H1 (cell line): ENCODE measurements around the gene RFTN2. TPM values are rescaled to one million over a fixed set of nuclear protein-coding genes. Genes with fewer than 3 reads are reported as not detected.

Experiments
- CTCF ChIA-PET: fragments of 300-600 bp; sonication (Branson Sonifier 250); formaldehyde crosslinking; loops from one replicate; lab custom pipeline; 2021; ENCODE audit not compliant: partially characterized antibody; lab: Charles Lee
- POLR2A ChIA-PET: fragments of 300-600 bp; sonication (Branson Sonifier 250); formaldehyde crosslinking; loops from one replicate; lab custom pipeline; 2021; ENCODE audit warnings: inconsistent platforms; ENCODE audit not compliant: partially characterized antibody; lab: Charles Lee
- DNase-seq, 2 experiments: peaks; one replicate each; pipeline versions ENCODE4 v3.0.0 to v3.0.0-alpha.2; 2010 to 2022; ENCODE audit warnings: low spot score in 2 of 2, low read depth in 1 of 2, mixed read lengths in 1 of 2
- FAIRE-seq: peaks from 2 replicates; lab custom pipeline; 2011; peaks lifted over from hg19 to GRCh38; lab: Jason Lieb, UNC
- H2AFZ ChIP-seq: 2 replicates; pipeline ENCODE4 v1.8.1; 2012; ENCODE audit warnings: low read length, inconsistent platforms
- H2AK5ac ChIP-seq: 2 replicates; pipeline ENCODE4 v1.6.1; 2013; ENCODE audit warnings: low read depth, low read length
- H2BK120ac ChIP-seq: replicated peaks from 2 replicates; pipeline ENCODE3; 2013; ENCODE audit warnings: low read depth, low read length, inconsistent platforms
- H2BK12ac ChIP-seq: 2 replicates; pipeline ENCODE4 v1.6.1; 2013; ENCODE audit warnings: low read depth, low read length
- H2BK15ac ChIP-seq: 2 replicates; pipeline ENCODE4 v1.6.1; 2013; ENCODE audit warnings: low read length
- H2BK20ac ChIP-seq: 2 replicates; pipeline ENCODE4 v1.6.1; 2013; ENCODE audit warnings: low read length
- H2BK5ac ChIP-seq: 2 replicates; pipeline ENCODE4 v1.6.1; 2013; ENCODE audit warnings: low read depth, low read length
- H3K14ac ChIP-seq: 2 replicates; pipeline ENCODE4 v1.6.1; 2013; ENCODE audit warnings: inconsistent platforms; ENCODE audit not compliant: insufficient read length
- H3K18ac ChIP-seq: 2 replicates; pipeline ENCODE4 v1.6.1; 2013; ENCODE audit warnings: low read length; ENCODE audit errors: extremely low read depth
- H3K23ac ChIP-seq: 2 replicates; pipeline ENCODE4 v1.6.1; 2013; ENCODE audit warnings: inconsistent platforms; ENCODE audit not compliant: insufficient read length
- H3K23me2 ChIP-seq: 2 replicates; pipeline ENCODE4 v1.6.1; 2013; ENCODE audit warnings: low read depth, low read length
- H3K27ac ChIP-seq: 2 replicates; pipeline ENCODE4 v1.6.1; 2011; ENCODE audit warnings: low read depth, low read length, inconsistent platforms
- H3K27me3 ChIP-seq, 4 experiments: replicated peaks in 1 of 4; 1 replicate in 1 of 4; 2 replicates in 3 of 4; pipeline versions ENCODE4 v1.6.1 to v1.8.1; 2011 to 2013; ENCODE audit warnings: low read length in 3 of 4, mild to moderate bottlenecking in 3 of 4, inconsistent platforms in 2 of 4, mixed read lengths in 2 of 4, moderate library complexity in 1 of 4; ENCODE audit not compliant: control insufficient read depth in 3 of 4, insufficient read depth in 3 of 4; ENCODE audit errors: extremely low read depth in 1 of 4
- H3K36me3 ChIP-seq, 4 experiments: 2 replicates each; pipeline versions ENCODE4 v1.6.1 to v1.8.1; 2011 to 2013; ENCODE audit warnings: mild to moderate bottlenecking in 4 of 4, low read length in 3 of 4, moderate library complexity in 2 of 4, control low read depth in 1 of 4, inconsistent platforms in 1 of 4; ENCODE audit not compliant: insufficient read depth in 4 of 4, control insufficient read depth in 2 of 4
- H3K4ac ChIP-seq: replicated peaks from 2 replicates; pipeline ENCODE3; 2013; ENCODE audit warnings: low read length, low read depth, mixed read lengths, inconsistent platforms; ENCODE audit not compliant: insufficient read length
- H3K4me1 ChIP-seq, 4 experiments: replicated peaks in 1 of 4; 1 replicate in 1 of 4; 2 replicates in 3 of 4; pipeline versions ENCODE4 v1.6.1 to v1.8.1; 2011 to 2013; ENCODE audit warnings: low read length in 3 of 4, inconsistent platforms in 2 of 4, mixed read lengths in 1 of 4; ENCODE audit not compliant: insufficient read depth in 4 of 4, control insufficient read depth in 3 of 4
- H3K4me2 ChIP-seq, 2 experiments: 2 replicates each; pipeline versions ENCODE4 v1.6.1 to v1.8.1; 2011 to 2013; ENCODE audit warnings: low read depth in 2 of 2, low read length in 2 of 2, control low read depth in 1 of 2, inconsistent platforms in 1 of 2, mild to moderate bottlenecking in 1 of 2; ENCODE audit not compliant: insufficient read depth in 1 of 2
- H3K4me3 ChIP-seq, 4 experiments: fragments of 200-600, 300-600 bp in 1 of 4; sonication (generic), shearing (Covaris generic), sonication (Bioruptor Twin) in 1 of 4; 2 replicates each; pipeline versions ENCODE4 v1.5.1 to v1.8.1; 2011 to 2016; ENCODE audit warnings: low read length in 4 of 4, low read depth in 3 of 4, control low read depth in 2 of 4, inconsistent platforms in 2 of 4, mild to moderate bottlenecking in 2 of 4, mixed read lengths in 1 of 4, moderate library complexity in 1 of 4; ENCODE audit not compliant: insufficient read depth in 2 of 4; ENCODE audit errors: extremely low read depth in 1 of 4
- H3K56ac ChIP-seq: replicated peaks from 2 replicates; pipeline ENCODE3; 2013; ENCODE audit warnings: low read depth, mild to moderate bottlenecking, mixed read lengths, low read length, inconsistent platforms; ENCODE audit not compliant: insufficient read length
- H3K79me1 ChIP-seq: 2 replicates; pipeline ENCODE4 v1.6.1; 2013; ENCODE audit warnings: low read depth, low read length, control low read depth
- H3K79me2 ChIP-seq, 2 experiments: 2 replicates each; pipeline versions ENCODE4 v1.6.1 to v1.8.1; 2012 to 2013; ENCODE audit warnings: low read length in 2 of 2, mild to moderate bottlenecking in 2 of 2, inconsistent platforms in 1 of 2; ENCODE audit not compliant: insufficient read depth in 2 of 2, control insufficient read depth in 1 of 2
- H3K9ac ChIP-seq, 4 experiments: replicated peaks in 1 of 4; 1 replicate in 1 of 4; 2 replicates in 3 of 4; pipeline versions ENCODE4 v1.6.1 to v1.8.1; 2011 to 2013; ENCODE audit warnings: low read depth in 3 of 4, low read length in 3 of 4, control low read depth in 2 of 4, mild to moderate bottlenecking in 2 of 4, moderate library complexity in 2 of 4, inconsistent platforms in 1 of 4; ENCODE audit errors: extremely low read depth in 1 of 4
- H3K9me3 ChIP-seq, 2 experiments: 2 replicates each; pipeline versions ENCODE4 v1.6.1 to v1.8.1; 2012 to 2013; ENCODE audit warnings: mild to moderate bottlenecking in 2 of 2, moderate library complexity in 2 of 2, control low read depth in 1 of 2, inconsistent platforms in 1 of 2, low read depth in 1 of 2, low read length in 1 of 2, mixed read lengths in 1 of 2; ENCODE audit not compliant: insufficient read depth in 2 of 2
- H4K20me1 ChIP-seq, 2 experiments: replicated peaks in 1 of 2; 2 replicates each; pipeline versions ENCODE3 to v1.8.1; 2011 to 2013; ENCODE audit warnings: inconsistent platforms in 2 of 2, low read length in 2 of 2, mild to moderate bottlenecking in 1 of 2; ENCODE audit not compliant: insufficient read depth in 2 of 2, control insufficient read depth in 1 of 2
- H4K5ac ChIP-seq: 2 replicates; pipeline ENCODE4 v1.6.1; 2013; ENCODE audit warnings: low read length, low read depth, mixed read lengths, inconsistent platforms; ENCODE audit not compliant: insufficient read length
- H4K8ac ChIP-seq: 2 replicates; pipeline ENCODE4 v1.8.0; 2013; ENCODE audit warnings: mild to moderate bottlenecking, moderate library complexity, low read length, inconsistent platforms; ENCODE audit not compliant: insufficient read depth; ENCODE audit errors: extremely low read depth
- H4K91ac ChIP-seq: replicated peaks from 2 replicates; pipeline ENCODE3; 2013; ENCODE audit warnings: low read length, mixed read lengths, inconsistent platforms; ENCODE audit not compliant: insufficient read length
- ATF2 ChIP-seq: IDR thresholded peaks from 2 replicates; pipeline ENCODE4 v1.6.1; 2012; ENCODE audit warnings: low read length, inconsistent platforms
- CBX5 ChIP-seq: fragments of 300-800, 300-1000 bp; sonication (generic); IDR thresholded peaks from 2 replicates; pipeline ENCODE4 v1.7.1; 2016; ENCODE audit warnings: antibody characterized with exemption, low read length, low read depth
- CTCF ChIP-seq, 3 experiments: IDR thresholded peaks; 1 replicate in 2 of 3; 2 replicates in 1 of 3; pipeline versions ENCODE4 v1.5.1 to v1.6.1; 2011; ENCODE audit warnings: low read length in 3 of 3, mild to moderate bottlenecking in 3 of 3, inconsistent platforms in 2 of 3, low read depth in 1 of 3, moderate library complexity in 1 of 3; ENCODE audit not compliant: insufficient read depth in 1 of 3; ENCODE audit errors: control extremely low read depth in 1 of 3
- FOSL1 ChIP-seq: IDR thresholded peaks from 2 replicates; pipeline ENCODE4 v1.6.1; 2011; ENCODE audit warnings: mild to moderate bottlenecking, low read depth, low read length, moderate library complexity; ENCODE audit not compliant: insufficient read depth
- MAX ChIP-seq: IDR thresholded peaks from 2 replicates; pipeline ENCODE4 v1.6.1; 2012; ENCODE audit warnings: inconsistent platforms
- RXRA ChIP-seq: IDR thresholded peaks from 2 replicates; pipeline ENCODE4 v1.6.1; 2011; ENCODE audit warnings: low read depth, mild to moderate bottlenecking, low read length, moderate library complexity; ENCODE audit not compliant: insufficient read depth
- SIN3A ChIP-seq, 2 experiments: IDR thresholded peaks in 1 of 2; conservative IDR thresholded peaks in 1 of 2; 2 replicates each; pipeline ENCODE4 v1.6.1; 2011 to 2012; ENCODE audit warnings: low read length in 2 of 2, improper control_type of control experiment in 1 of 2, low read depth in 1 of 2, mild to moderate bottlenecking in 1 of 2
- TAF7 ChIP-seq: optimal IDR thresholded peaks from 2 replicates; pipeline ENCODE3; 2011; ENCODE audit warnings: low read depth, mild to moderate bottlenecking, inconsistent platforms, low read length, moderate library complexity, borderline replicate concordance
- ZNF274 ChIP-seq: IDR thresholded peaks from 2 replicates; pipeline ENCODE4 v1.7.0; 2012; ENCODE audit warnings: low read length, borderline replicate concordance; ENCODE audit errors: extremely low read depth
- WGBS, 2 experiments: shearing (Covaris generic) in 1 of 2; methylation state at CpG; one replicate each; pipeline versions ENCODE4 v1.1.6 to v1.1.7; 2013 to 2015; ENCODE audit warnings: low lambda C conversion rate in 2 of 2, mixed read lengths in 2 of 2, inconsistent platforms in 1 of 2, low coverage in 1 of 2, missing lambda C conversion rate in 1 of 2; ENCODE audit not compliant: insufficient replicate concordance in 2 of 2, insufficient coverage in 1 of 2, insufficient read length in 1 of 2; ENCODE audit errors: extremely low coverage in 1 of 2, missing lambda C conversion rate in 1 of 2; 5-methylcytosine and 5-hydroxymethylcytosine counted together
- polyA plus RNA-seq, 7 experiments: library from polyadenylated mRNA; depleted of rRNA in 3 of 7; stranded (reverse) in 5 of 7; unstranded in 2 of 7; fragments of >200 nt in 5 of 7; fragments of 200-250 nt in 2 of 7; gene quantifications; 1 replicate in 5 of 7; 2 replicates in 1 of 7; 4 replicates in 1 of 7; pipeline versions ENCODE4 v1.2.1 to v1.2.3, GENCODE V29; 2011 to 2013; ENCODE audit warnings: missing spikeins in 2 of 7, mixed read lengths in 2 of 7
- total RNA-seq: library from RNA; stranded (reverse); fragmentation: NEBNext Ultra II Directional; extraction: Animal tissue kit (Norgen Biotek cat#: 25700); gene quantifications from 2 replicates; pipeline ENCODE4 v1.2.1, GENCODE V29; 2021

Gene RFTN2
- total and polyA plus RNA-seq, 2 of the 8 experiments (the other 6 are each of a cell fraction or from before 2014, with no cell fraction given), result 2.3 to 2.4 TPM

GRCh38 chr2:197677056-197677455 lies 1.7 kb upstream of the RFTN2 start:
- Histone ChIP-seq H2AFZ (no peak overlapping the region), H2BK12ac (no peak overlapping the region), H4K91ac (no peak overlapping the region), H3K27me3 (no peaks in the 10 kb centered on the region), H3K79me1 (no peaks in the 10 kb centered on the region), H4K8ac (no peak overlapping the region), H2BK15ac (no peak overlapping the region), H3K4me3 (no peak overlapping the region), H3K27ac (no peak overlapping the region), H3K4me1 (peaks cover 0 to 8% (median 4%) of the 10 kb centered on the region in 4 experiments; a peak in 5 of 7 replicates), H3K9ac (no peak overlapping the region), H2BK120ac (no peak overlapping the region), H3K14ac (no peak overlapping the region), H3K79me2 (no peaks in the 10 kb centered on the region), H3K36me3 (no peaks in the 10 kb centered on the region), H2AK5ac (no peak overlapping the region), H2BK20ac (no peak overlapping the region), H2BK5ac (no peak overlapping the region), H3K4me2 (no peak overlapping the region), H3K23me2 (no peaks in the 10 kb centered on the region), H4K5ac (no peak overlapping the region), H3K23ac (no peak overlapping the region), H3K9me3 (no peaks in the 10 kb centered on the region), H4K20me1 (no peaks in the 10 kb centered on the region), H3K56ac (no peak overlapping the region), H3K18ac (no peak overlapping the region), H3K4ac (no peak overlapping the region)
- no peak for DNase-seq
- ChIA-PET POLR2A (no interaction called here), CTCF (no interaction called here)
- WGBS, 2 experiments, result 96% methylated on average over 3 of the region's 3 CpGs; no CpG with 5 or more reads in 1 of the 2 experiments
- FAIRE-seq, result no peak
- TF ChIP-seq SIN3A (conservative IDR thresholded peaks at IDR 0.05 in 1 of 2, IDR thresholded peaks at IDR 0.05 in 1 of 2; ENCODE audit: low read depth in 1 of 2, low read length in 2 of 2) (no peak), TAF7 (no peak), CTCF (IDR thresholded peaks at IDR 0.05; ENCODE audit: control extremely low read depth in 1 of 3, insufficient read depth in 1 of 3, low read depth in 1 of 3, low read length in 3 of 3) (no peak), ZNF274 (no peak), CBX5 (no peak), ATF2 (no peak), FOSL1 (no peak), RXRA (no peak), MAX (no peak)
